Endometrium (tissue), 2 donors: ENCODE data around the gene PPP1R15B.

Source experiments
- FAIRE-seq: peaks from 2 replicates; lab custom pipeline; 2012; peaks lifted over from hg19 to GRCh38; lab: Jason Lieb, UNC
- donor health status: control.
- donor health status: control.

PPP1R15B gene

DNA sequence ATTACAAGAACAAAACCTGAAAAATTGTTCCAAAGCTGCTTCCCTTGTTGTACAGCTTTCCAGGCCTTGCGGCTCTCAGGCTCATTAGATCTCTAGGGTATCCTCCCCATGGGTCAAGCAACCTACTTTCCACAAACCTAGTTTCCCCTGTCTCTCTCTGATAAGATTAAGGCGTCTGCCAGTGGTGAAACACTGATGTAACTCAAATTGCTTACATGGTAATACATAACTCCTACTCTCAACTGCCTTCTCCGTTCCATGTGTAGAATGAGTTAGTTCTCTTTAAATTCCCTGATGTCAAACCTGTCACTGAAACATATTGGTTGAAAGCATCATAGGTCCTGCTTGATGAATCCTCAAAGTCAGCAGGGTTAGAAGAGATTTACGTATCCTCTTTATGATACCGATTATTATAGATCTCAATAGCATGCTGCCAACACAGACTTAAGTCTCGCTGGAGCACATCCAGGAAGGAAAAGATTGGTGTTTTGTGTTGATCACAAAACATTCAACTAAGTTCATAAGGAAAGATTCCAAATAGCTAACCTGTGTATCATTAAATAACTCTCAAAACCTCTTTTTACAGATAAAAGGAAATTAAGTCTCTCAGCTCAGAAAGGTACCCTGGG lies 10.6 kb downstream of the PPP1R15B start:
- FAIRE-seq = no peak

DNA sequence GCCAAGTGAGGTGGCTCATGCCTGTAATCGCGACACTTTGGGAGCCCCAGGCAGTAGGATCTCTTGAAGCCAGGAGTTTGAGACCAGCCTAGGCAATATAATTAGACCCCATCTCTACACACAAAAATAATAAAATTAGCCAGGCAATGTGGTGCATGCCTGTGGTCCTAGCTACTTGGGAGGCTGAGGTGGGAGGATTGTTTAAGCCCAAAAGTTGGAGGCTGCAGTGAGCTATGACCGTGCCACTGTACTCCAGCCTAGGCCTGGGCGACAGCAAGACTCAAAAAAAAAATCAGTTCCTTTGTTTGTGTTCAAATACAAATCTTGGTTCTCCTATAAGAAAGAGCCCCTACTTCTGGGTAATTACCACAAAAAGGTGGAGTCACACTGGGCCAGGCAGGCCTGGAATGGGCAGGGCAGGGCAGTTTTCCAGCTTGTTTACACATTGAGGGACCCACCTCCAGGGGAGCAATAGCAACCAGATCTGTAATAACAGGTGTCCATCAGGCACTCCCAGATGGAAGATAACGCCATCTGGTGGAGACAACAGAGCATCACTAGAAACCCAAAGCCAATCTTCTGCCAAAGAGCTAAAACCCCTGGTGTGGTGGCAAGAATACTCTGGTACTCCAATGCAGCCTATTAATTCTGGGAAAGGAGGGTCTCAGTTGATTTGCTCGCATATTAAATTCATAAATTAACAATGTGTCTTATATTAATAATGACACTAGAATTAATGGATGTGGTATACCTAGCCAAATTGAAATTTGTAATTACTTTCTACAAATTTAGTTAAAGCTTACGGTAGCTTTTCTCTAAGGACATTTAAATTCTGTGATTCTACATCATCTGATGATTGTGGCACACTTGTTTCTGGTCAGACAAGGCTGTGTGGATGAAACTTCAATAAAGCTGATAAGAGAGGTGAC lies 13.2 kb downstream of the PPP1R15B start:
- FAIRE-seq = no peak

DNA sequence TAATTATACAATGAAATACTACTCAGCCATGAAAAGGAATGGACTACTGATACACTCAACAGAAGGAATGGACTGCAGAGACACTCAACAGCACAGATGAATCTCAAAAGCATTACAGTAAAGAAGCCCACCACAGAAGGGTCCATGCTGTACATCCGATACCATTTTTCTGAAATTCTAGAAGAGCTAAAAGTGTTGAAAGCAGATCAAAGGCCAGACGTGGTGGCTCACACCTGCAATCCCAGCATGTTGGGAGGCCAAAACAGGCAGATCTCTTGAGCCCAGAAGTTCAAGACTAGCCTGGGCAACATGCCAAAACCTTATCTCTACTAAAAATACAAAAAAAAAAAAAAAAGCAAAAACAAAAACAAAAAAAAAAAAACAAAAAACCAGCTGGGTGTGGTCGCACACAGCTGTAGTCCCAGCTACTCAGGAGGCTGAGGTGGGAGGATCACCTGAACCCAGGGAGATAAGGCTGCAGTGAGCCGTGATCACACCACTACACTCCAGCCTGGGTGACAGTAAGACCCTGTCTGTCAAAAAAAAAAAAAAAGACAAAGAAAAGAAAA lies 15.5 kb downstream of the PPP1R15B start:
- no peak for FAIRE-seq

DNA sequence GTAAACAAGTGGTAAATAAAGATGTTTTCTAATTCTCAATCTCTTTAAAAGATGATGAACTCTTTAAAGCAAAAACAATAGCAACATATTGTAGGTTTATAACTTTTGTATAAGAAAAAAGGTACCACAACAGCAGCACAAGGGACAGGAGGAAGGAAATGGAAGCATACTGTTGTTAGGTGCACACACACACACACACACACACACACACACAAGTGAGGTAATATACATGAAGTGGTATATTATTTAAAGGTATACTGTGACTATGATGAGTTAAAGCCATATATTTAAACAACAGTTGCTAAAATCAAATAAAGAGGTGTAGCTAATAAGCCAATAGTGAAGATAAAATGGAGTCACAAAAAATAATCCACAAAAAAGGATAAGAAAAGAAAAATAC lies 20.0 kb downstream of the PPP1R15B start:
- FAIRE-seq = no peak

DNA sequence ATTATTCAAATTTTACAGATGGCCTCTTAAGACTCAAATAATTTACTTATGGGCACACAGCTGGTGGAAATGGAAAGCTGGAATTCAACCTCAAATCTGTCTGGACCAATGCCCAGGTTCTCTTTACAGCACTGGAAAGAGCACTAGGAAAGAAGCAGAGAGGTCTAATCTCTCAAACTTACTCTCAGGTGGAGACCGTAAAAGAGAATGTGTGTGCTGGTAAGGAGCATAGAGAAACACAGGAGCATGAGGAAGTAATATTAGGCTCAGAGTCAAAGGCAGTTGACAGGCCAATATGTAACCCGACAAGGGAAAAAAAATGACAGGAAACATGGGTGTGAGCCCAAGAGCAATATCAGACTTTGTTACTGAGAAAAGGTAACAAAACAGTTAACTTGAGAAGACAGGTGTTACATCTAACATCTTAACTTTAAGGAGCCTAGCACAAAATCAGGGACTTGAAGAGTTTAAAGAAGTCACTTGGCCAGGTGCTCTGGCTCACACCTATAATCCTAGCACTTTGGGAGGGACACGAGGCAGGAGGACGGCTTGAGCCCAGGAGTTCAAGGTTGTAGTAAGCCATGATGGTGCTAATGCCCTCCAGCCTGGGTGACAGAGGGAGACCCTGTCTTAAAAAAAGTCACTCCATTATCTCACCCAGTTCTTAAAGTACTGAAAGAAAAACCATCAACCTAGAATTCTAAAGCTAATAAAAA lies 20.7 kb downstream of the PPP1R15B start:
- no peak for FAIRE-seq

DNA sequence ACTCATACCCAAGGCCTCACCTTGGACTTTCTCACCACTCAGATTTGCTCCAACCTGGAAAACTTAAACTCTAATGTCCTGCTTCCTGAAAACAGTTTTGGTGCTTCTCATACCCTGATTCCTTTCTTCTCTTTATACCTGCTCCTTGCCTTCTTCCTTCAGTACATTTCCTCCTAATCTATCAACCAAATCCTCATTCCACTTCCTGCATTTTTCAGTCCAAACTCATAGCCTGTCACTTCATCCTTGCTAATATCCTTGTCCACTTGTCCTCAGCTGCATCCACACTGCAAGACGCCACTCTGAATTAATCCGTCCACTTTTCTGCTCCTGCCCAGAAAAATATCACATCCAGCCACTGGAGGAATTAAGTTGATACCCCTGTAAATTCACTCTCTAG lies 25.9 kb downstream of the PPP1R15B start:
- FAIRE-seq = no peak

DNA sequence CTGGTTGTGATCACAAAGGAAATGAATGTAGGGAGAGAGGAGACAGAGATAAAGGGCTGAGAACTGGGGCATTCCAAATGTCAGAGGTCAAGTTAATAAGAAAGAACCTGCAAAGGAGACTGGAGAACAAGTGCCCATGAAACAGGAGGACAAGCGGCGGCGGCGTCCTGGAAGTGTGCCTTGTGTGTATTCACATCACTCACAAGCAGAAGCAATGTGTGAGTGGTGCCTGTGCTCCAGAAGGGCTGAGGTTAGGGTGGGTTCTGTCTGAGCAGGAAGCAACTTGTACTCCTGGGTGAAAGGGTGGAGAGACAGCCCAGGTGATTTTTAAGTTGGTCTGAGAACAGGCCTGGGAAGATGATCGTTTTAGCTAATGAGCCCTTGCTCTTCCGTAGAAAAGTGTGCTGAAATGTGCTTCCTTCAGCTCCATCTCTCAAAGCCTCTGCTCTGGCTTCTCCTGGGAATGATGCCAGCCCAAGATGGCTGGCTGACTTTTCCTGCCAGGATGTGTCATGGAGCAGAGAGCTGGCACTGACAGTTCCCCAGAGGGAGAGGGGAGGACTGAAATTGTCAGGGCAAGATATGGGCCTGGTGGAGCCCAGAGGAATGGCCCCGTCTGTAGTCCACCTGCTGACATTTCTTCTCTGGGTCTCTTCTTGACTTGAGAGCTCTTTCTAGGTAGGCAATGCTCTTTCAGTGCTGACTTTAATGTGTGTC lies 26.8 kb downstream of the PPP1R15B start:
- no peak for FAIRE-seq

DNA sequence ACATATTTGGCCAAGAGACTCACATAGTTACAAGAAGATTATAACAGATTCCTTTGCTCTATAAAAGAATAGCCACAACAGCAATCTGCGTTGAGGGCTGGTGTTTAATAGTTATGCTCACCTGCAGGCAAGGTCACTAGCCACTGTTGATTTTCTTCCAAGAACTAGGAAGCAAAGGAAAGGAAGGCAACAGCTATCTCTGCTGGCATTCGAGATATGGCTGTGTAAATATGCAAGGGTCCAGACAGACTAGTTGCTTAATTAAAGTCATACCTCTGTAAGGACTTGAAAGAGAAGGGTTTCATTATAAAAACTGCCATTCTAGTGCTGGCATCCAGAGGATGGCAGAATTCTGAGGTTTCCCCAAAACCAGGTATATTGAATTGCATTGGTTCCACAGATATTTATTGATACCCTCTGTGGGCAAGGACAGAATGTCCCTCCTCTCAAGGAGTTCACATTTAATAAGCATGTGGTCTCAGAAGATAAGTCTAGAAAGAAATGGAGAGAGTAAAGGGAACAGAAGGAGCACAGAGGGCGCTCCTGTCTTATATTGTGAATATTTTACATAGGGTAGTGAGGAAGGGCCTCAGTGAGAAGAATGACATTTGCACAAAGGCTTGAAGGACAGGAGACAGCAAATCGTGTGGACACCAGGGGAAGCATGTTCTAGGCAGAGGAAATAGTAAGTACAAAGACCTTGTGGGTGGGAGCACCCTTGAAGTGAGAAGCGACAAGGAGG lies 28.3 kb downstream of the PPP1R15B start:
- FAIRE-seq = no peak

DNA sequence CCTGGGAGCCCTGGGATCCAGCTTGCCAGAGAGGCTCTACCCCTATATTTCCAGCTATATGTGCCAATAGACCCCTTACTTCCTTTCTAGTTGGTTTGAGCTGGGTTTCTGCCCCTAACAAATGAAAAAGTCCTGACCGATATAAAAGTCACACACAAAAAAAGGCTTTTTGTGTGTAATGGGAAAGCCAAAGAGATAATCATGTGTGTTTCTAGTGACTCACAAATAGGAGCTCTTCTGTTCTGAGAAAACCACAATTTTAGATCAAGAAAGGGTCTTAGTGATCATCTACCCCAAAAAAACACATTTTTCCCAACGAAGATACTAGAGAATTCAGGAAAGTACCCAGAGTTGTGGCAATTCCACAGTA lies 28.9 kb downstream of the PPP1R15B start:
- FAIRE-seq = no peak

DNA sequence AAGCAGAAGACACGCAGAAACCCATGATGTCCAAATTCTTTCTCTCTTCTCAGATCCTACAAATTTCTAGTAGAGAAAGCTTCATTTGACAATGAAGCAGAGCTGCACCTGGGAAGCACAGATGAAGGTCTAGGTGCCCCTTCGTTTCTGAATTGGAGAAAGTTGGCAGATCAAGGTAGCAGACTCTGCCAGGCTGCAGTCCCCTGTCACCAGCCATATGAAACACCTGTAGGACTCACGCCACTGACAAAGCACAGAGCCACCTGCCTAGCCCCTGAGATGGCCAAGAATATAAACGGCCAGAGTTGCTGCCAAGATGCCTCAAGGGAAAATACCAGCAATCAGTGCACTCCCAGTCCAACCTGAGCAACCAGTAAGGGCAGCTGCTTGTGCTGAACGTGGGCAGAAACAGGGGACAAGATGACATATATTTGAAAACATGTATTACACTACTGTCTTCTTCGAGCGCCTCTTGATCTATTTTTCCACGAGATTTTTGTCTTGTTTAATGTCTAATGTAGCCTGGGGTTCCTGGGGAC lies 31.3 kb downstream of the PPP1R15B start:
- FAIRE-seq = no peak

DNA sequence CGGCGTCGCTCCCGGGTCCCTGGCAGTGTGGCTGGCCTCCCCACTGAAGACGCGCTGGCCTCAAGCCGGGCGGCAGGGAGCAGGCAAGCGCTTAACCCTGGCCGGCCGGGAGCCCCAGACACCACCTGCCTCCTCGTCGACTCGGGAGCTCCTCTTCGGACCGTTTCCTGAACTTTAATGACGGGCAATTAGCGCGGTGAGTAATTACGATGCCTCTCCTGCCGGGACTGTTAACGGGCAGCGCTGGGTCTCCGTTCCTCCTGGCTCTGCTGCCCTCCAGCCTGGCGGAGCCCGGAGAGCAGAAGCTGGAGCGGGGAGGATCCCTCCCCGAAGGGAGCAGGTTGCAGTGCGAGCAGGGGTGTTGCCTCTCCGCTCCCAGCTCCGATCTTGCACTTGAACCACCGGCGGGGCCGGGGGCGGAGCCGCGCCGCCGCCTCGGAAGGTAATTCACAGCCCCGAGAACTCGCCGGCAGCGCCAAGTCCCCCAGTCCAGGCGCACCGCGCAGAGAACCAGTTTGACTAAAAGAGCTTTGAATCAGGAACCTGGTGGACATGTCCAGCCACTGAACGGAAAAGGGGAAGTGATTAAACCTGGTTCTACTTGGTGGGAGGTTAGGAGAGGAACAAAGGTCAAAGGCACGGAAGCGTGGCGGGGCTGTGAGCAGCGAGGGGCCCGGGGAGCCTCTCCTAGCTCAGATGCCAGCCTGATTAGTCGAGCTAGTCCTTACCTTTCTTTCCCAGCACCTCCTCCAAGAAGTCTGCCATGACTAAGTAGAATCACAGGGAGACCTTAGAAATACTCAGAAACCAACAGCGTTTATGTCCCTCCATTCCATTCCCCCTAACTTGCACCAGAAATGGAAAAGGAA lies 33.6 kb downstream of the PPP1R15B start:
- no peak for FAIRE-seq

DNA sequence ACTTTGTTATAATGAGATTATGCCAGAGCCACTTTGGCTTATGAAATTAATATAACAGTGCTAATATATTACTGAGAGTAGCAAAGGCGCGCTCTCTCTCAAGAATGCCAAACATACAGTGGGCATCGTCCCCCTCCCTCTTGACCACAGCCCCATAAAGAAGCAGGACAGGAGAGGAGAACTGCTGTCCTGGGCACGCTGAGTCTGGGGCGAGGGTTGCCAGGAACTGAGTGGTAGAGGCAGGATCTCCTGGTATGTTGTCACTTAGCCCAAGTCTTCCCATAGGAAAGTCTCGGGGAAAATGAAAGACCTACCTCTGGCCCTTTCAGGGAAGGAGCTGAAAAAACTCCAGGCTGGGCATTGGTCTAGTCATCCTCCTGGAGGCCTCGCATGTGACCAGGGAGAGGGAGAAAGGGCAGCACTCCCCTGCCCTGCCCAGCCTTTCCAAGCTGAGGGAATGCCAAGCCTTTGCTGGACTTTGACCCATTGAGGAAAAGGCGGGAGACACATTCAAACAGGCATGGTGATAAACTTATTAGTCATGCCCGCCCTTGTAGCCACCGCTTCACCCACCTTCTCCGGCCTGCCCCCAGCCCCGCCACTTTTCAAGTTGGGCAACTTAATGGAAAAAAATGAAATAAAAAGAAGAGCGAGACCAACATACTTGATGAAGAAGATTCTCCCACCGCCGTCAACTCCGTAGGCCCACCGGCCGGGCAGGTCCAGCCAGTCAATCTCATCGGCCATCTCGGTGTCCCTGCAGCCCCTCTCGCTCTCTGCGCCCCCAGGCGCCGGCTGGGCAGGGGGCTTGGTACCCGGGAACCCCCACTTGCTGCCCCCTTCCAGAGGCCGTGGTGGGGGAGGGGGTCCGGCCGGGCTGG lies 34.5 kb downstream of the PPP1R15B start:
- FAIRE-seq = no peak

DNA sequence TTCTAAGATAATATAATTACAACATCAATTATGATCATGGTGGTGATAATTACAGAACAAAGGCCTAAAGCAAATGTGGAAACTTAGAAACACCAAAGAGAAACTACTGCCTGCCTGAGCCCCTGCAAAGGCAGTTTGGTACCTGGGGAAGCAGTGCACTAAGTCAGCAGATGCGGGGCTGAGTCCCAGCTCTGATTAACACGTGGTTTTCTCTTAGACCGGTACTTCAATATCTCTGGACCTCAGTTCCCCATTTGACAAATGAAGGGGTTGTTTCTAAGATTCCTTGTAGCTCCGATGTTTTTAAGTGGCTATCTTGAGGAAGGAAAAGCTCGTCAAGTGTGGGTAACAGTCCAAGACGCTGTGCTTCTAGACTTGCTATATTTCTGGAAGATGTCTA lies 35.2 kb downstream of the PPP1R15B start:
- no peak for FAIRE-seq

DNA sequence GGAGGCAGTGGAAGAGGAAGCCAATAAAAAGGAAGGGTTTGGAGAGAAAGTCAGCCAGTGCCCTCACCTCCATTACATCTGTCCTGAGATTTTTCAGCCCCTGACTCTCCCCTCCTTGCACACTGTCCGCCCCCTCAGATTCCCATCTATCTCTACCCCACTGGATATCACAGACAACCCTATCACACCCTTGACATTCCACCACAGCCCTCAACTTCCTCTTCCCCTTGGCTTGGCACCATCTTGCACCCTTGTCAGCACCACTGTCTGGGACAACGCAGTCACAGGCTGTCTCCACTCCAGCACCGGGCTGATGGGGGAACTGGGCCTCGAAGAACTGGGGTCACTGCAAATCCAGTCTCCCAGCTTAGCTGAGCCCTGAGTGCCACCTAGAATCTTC lies 37.7 kb downstream of the PPP1R15B start:
- FAIRE-seq = no peak

DNA sequence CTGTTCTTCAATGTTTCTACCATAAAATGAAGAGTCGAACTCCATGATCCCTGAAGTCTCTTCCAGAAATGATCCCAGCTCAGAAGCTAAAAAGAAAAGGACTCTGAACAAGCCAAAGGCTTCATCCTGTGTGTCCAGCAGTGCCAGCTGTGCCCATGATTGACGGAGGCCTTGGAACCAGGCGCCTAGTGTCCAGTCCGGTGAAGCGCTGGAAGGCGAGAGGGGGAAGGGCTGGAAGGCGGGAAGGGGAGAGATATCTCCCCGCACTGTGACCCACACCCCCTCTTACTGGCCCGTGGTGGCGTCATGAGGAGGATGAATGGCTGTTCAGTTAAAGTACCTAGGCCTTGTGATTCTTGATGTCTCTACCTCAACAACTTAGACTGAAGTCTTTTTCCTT lies 41.4 kb downstream of the PPP1R15B start:
- FAIRE-seq = no peak

DNA sequence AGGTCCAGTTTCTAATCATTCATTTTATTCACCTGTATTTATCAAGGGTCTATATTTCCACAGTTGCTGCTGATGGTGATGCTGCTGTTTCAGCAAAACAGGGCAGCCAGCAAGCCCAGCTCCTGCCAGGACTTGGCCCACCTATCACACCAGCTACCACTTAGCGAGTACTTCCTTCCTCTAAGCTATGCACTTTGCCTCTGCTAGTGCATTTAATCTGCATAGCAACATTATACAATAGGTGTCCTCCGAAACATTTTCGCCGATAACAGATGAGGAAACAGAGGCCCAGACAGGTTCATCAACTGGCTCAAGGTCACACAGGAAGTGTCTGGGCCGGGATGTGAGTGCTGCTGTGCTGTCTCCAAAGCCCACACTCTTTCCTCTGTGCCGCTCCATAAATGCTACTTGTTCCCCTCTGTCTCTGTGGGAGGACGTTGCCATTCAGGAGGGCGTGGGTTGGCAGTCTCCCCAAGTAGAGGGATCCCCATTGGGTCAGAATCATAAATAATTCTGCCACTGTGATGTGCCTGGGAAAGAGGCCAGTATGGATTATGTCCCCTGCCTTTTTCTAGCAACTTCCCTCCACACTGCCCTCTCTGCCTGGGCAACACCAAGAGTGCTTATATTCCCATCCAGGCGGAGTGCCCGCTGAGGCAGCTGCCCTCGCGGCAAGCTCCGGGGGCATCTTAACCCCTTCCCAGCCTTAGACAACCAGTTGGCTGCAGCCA lies 42.5 kb downstream of the PPP1R15B start:
- no peak for FAIRE-seq

DNA sequence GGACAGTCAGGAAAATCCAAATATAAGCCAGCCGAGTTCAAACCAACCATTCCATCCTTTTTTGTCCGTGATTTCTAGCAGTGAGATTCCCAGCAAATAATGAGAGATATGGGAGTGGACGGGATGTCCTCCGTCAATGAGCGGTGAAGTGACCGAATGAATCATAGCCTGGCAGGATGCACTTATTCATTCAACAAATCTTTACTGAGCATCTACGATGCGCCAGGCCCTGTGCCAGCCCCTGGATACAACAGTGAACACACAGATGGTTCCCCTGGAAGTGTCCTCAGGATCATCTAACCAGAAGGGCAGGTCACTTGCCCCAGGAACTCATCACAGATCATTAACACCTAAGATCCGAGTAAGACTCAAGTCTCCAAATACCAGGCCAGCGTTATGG lies 43.7 kb downstream of the PPP1R15B start:
- FAIRE-seq = no peak

DNA sequence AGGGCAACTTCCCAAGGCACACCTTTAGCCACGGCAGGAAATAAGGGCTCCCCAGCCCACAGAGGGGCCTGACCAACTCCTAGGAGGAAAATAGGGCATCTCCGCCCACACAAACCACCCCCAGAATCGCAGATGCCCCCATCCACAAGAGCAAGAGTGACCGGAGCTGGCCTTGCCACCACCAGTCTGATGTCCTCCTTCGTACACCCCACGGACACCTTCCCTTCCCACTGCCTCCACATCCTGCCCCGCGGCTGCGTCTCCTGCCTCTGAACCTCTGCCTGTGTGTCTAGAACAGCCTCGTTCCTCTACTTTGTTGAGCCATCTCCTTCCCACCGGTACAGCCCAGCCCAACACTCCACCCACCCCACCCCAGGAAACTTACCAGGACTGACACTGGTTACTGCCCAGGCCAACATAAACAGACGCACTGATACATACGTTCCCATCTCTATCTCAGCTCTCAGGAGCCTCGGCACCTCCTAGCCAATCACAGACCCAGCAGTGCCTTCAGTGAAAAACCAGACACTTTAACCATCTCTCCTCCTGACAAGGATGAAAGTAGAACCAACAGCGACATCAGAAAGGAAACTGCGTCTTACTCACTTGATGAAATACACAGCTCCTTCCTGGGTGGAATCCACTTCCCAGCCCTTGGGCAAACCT lies 44.3 kb downstream of the PPP1R15B start:
- no peak for FAIRE-seq
